ENCODE data around the gene MOSPD3. TPM values are rescaled to one million over a fixed set of nuclear protein-coding genes. Genes with fewer than 3 reads are reported as not detected.

MOSPD3 gene
- total RNA-seq, 4 donors from 2014 or later = 6.2 to 13.4 (median 11.6) TPM

GRCh38 chr7:100595188-100595587, 17.2 kb upstream of the MOSPD3 start:
- no peak overlapping the region for H3K4me3 ChIP-seq
- TF ChIP-seq POLR2A (IDR thresholded peaks at IDR 0.05) (no peak), POLR2AphosphoS5 (IDR thresholded peaks at IDR 0.05) (no peak), EP300 (IDR thresholded peaks at IDR 0.05) (no peak)
- TF ChIP-seq, protein P1, sequence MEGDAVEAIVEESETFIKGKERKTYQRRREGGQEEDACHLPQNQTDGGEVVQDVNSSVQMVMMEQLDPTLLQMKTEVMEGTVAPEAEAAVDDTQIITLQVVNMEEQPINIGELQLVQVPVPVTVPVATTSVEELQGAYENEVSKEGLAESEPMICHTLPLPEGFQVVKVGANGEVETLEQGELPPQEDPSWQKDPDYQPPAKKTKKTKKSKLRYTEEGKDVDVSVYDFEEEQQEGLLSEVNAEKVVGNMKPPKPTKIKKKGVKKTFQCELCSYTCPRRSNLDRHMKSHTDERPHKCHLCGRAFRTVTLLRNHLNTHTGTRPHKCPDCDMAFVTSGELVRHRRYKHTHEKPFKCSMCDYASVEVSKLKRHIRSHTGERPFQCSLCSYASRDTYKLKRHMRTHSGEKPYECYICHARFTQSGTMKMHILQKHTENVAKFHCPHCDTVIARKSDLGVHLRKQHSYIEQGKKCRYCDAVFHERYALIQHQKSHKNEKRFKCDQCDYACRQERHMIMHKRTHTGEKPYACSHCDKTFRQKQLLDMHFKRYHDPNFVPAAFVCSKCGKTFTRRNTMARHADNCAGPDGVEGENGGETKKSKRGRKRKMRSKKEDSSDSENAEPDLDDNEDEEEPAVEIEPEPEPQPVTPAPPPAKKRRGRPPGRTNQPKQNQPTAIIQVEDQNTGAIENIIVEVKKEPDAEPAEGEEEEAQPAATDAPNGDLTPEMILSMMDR (IDR thresholded peaks at IDR 0.05) = no peak
- 97 to 100% methylated on average over 1 to 6 of the region's 7 CpGs for WGBS, 2 donors (ENCODE audit: low coverage in 1 of 2)
- H3K4me1 ChIP-seq = peaks cover 0 to 5% (median 0%) of the 10 kb centered on the region in 3 donors
- no peaks in the 10 kb centered on the region for H3K36me3 ChIP-seq
- ATAC-seq = no peak
- H3K27me3 ChIP-seq = peaks cover 20% of the 10 kb centered on the region
- no peak overlapping the region for H3K27ac ChIP-seq
- H3K9me3 ChIP-seq = no peaks in the 10 kb centered on the region

- 86% methylated on average over 4 of the region's 4 CpGs; no CpG with 5 or more reads in 1 of the 2 donors for WGBS, 2 donors (ENCODE audit: low coverage in 1 of 2)
- ATAC-seq = no peak
- TF ChIP-seq, protein P1 (IDR thresholded peaks at IDR 0.05) = no peak
- no peak for TF ChIP-seq POLR2AphosphoS5 (IDR thresholded peaks at IDR 0.05)
- TF ChIP-seq EP300 (IDR thresholded peaks at IDR 0.05) = no peak
- no peak for TF ChIP-seq POLR2A (IDR thresholded peaks at IDR 0.05)
These were observed 13.9 kb upstream of the MOSPD3 start for GRCh38 chr7:100598425-100598824.

GRCh38 chr7:100599911-100600729, 12.2 kb upstream of the MOSPD3 start:
- peaks cover 0 to 33% (median 10%) of the 10 kb centered on the region in 3 donors for H3K4me1 ChIP-seq
- no peaks in the 10 kb centered on the region for H3K36me3 ChIP-seq
- no peaks in the 10 kb centered on the region for H3K9me3 ChIP-seq
- TF ChIP-seq, protein P1 (IDR thresholded peaks at IDR 0.05) = no peak
- TF ChIP-seq POLR2A (IDR thresholded peaks at IDR 0.05) (no peak), POLR2AphosphoS5 (IDR thresholded peaks at IDR 0.05) (no peak), EP300 (IDR thresholded peaks at IDR 0.05) (no peak)
- no peaks in the 10 kb centered on the region for H3K27me3 ChIP-seq
- WGBS, 2 donors (ENCODE audit: low coverage in 1 of 2) = 70% methylated on average over 2 of the region's 18 CpGs; no CpG with 5 or more reads in 1 of the 2 donors
- no peak for ATAC-seq
- H3K4me3 ChIP-seq = no peak overlapping the region
- no peak overlapping the region for H3K27ac ChIP-seq

More at GRCh38 chr7:100598425-100598824, 13.9 kb upstream of the MOSPD3 start:
- no peaks in the 10 kb centered on the region for H3K36me3 ChIP-seq
- no peaks in the 10 kb centered on the region for H3K27me3 ChIP-seq
- H3K4me1 ChIP-seq = peaks cover 0 to 21% (median 7%) of the 10 kb centered on the region in 3 donors
- H3K27ac ChIP-seq = no peak overlapping the region
- no peaks in the 10 kb centered on the region for H3K9me3 ChIP-seq
- H3K4me3 ChIP-seq = no peak overlapping the region

GRCh38 chr7:100600730-100601038, 11.7 kb upstream of the MOSPD3 start:
- peaks cover 0 to 38% (median 14%) of the 10 kb centered on the region in 3 donors for H3K4me1 ChIP-seq
- H3K36me3 ChIP-seq = no peaks in the 10 kb centered on the region
- TF ChIP-seq POLR2AphosphoS5 (IDR thresholded peaks at IDR 0.05) (no peak), EP300 (IDR thresholded peaks at IDR 0.05) (no peak), POLR2A (IDR thresholded peaks at IDR 0.05) (no peak)
- TF ChIP-seq, protein P1 (IDR thresholded peaks at IDR 0.05) = no peak
- no peaks in the 10 kb centered on the region for H3K9me3 ChIP-seq
- no peak overlapping the region for H3K27ac ChIP-seq
- H3K27me3 ChIP-seq = no peaks in the 10 kb centered on the region
- H3K4me3 ChIP-seq = no peak overlapping the region
- 60 to 100% methylated on average over 1 to 6 of the region's 9 CpGs for WGBS, 2 donors (ENCODE audit: low coverage in 1 of 2)
- ATAC-seq = no peak

Measured in gastroesophageal sphincter (tissue), 4 donors.